ENCODE measurements around the gene PCP4L1.
"Not testable (repeated sequence)": the region's sequence is repeated elsewhere in the genome, so short reads cannot be mapped to it uniquely, and the experiment has no call there.

The PCP4L1 gene

GRCh38 chr1:161222175-161223019 lies 36.1 kb upstream of the PCP4L1 start:
- Histone ChIP-seq H3K27ac (ENCODE audit: low read length) (no peak overlapping the region), H3K9me3 (ENCODE audit: control insufficient read depth in 1 of 2, low read length in 2 of 2) (no peaks in the 10 kb centered on the region), H3K27me3 (ENCODE audit: low read depth, low read length) (no peaks in the 10 kb centered on the region), H3K4me3 (ENCODE audit: low read depth in 1 of 2, low read length in 2 of 2) (no peak overlapping the region), H3K36me3 (ENCODE audit: control insufficient read depth in 1 of 2, insufficient read depth in 2 of 2, low read length in 2 of 2) (no peaks in the 10 kb centered on the region), H3K4me1 (ENCODE audit: control insufficient read depth in 1 of 2, insufficient read depth in 2 of 2, low read length in 2 of 2) (peaks cover 16 to 18% of the 10 kb centered on the region in 2 donors)

GRCh38 chr1:161223805-161224694 lies 34.5 kb upstream of the PCP4L1 start:
- Histone ChIP-seq H3K4me1 (ENCODE audit: control insufficient read depth in 1 of 2, insufficient read depth in 2 of 2, low read length in 2 of 2) (peaks cover 16 to 25% of the 10 kb centered on the region in 2 donors), H3K36me3 (ENCODE audit: control insufficient read depth in 1 of 2, insufficient read depth in 2 of 2, low read length in 2 of 2) (peaks cover 8 to 10% of the 10 kb centered on the region in 2 donors), H3K9me3 (ENCODE audit: control insufficient read depth in 1 of 2, low read length in 2 of 2) (no peaks in the 10 kb centered on the region), H3K27ac (ENCODE audit: low read length) (no peak overlapping the region), H3K4me3 (ENCODE audit: low read depth in 1 of 2, low read length in 2 of 2) (no peak overlapping the region), H3K27me3 (ENCODE audit: low read depth, low read length) (no peaks in the 10 kb centered on the region)

- Histone ChIP-seq H3K4me1 (ENCODE audit: control insufficient read depth in 1 of 2, insufficient read depth in 2 of 2, low read length in 2 of 2) (peaks cover 16 to 25% of the 10 kb centered on the region in 2 donors), H3K36me3 (ENCODE audit: control insufficient read depth in 1 of 2, insufficient read depth in 2 of 2, low read length in 2 of 2) (peaks cover 15 to 17% of the 10 kb centered on the region in 2 donors)
- H3K27me3 ChIP-seq (ENCODE audit: low read depth, low read length); H3K4me3 ChIP-seq (ENCODE audit: low read depth in 1 of 2, low read length in 2 of 2); H3K27ac ChIP-seq (ENCODE audit: low read length); H3K9me3 ChIP-seq (ENCODE audit: control insufficient read depth in 1 of 2, low read length in 2 of 2): not testable (repeated sequence)
Measured at GRCh38 chr1:161224695-161225087, 33.9 kb upstream of the PCP4L1 start.

GRCh38 chr1:161225178-161225533 lies 33.4 kb upstream of the PCP4L1 start:
- no peaks in the 10 kb centered on the region for H3K27me3 ChIP-seq (ENCODE audit: low read depth, low read length)
- no peaks in the 10 kb centered on the region for H3K9me3 ChIP-seq (ENCODE audit: control insufficient read depth in 1 of 2, low read length in 2 of 2)
- peaks cover 16 to 25% of the 10 kb centered on the region in 2 donors for H3K4me1 ChIP-seq (ENCODE audit: control insufficient read depth in 1 of 2, insufficient read depth in 2 of 2, low read length in 2 of 2)
- H3K27ac ChIP-seq (ENCODE audit: low read length) = peak overlapping the region; percentile 73
- peaks cover 20% of the 10 kb centered on the region in 2 donors for H3K36me3 ChIP-seq (ENCODE audit: control insufficient read depth in 1 of 2, insufficient read depth in 2 of 2, low read length in 2 of 2)
- peak overlapping the region in 1 of 2 donors; percentile 18 for H3K4me3 ChIP-seq (ENCODE audit: low read depth in 1 of 2, low read length in 2 of 2)

- H3K4me3 ChIP-seq (ENCODE audit: low read depth in 1 of 2, low read length in 2 of 2) = peak within 1 kb of the TSS; percentile 75 to 94
- peak within 1 kb of the TSS; percentile 84 for H3K27ac ChIP-seq (ENCODE audit: low read length)
- no peaks in the 10 kb centered on the region for H3K27me3 ChIP-seq (ENCODE audit: low read depth, low read length)
- peaks cover 23 to 25% of the 10 kb centered on the region in 2 donors for H3K36me3 ChIP-seq (ENCODE audit: control insufficient read depth in 1 of 2, insufficient read depth in 2 of 2, low read length in 2 of 2)
- peaks cover 16 to 25% of the 10 kb centered on the region in 2 donors for H3K4me1 ChIP-seq (ENCODE audit: control insufficient read depth in 1 of 2, insufficient read depth in 2 of 2, low read length in 2 of 2)
- no peaks in the 10 kb centered on the region for H3K9me3 ChIP-seq (ENCODE audit: control insufficient read depth in 1 of 2, low read length in 2 of 2)
Measured at GRCh38 chr1:161225534-161226319, 32.8 kb upstream of the PCP4L1 start, which contains the start of gene TOMM40L. TOMM40L (plus strand) TSS chr1:161226060; CDS start chr1:161226490, 430 bp downstream.

GRCh38 chr1:161226320-161226711 lies 32.2 kb upstream of the PCP4L1 start:
- Histone ChIP-seq H3K36me3 (ENCODE audit: control insufficient read depth in 1 of 2, insufficient read depth in 2 of 2, low read length in 2 of 2) (peaks cover 23 to 27% of the 10 kb centered on the region in 2 donors), H3K9me3 (ENCODE audit: control insufficient read depth in 1 of 2, low read length in 2 of 2) (no peaks in the 10 kb centered on the region), H3K27ac (ENCODE audit: low read length) (peak overlapping the region; percentile 84), H3K4me3 (ENCODE audit: low read depth in 1 of 2, low read length in 2 of 2) (peak overlapping the region; percentile 75 to 94), H3K4me1 (ENCODE audit: control insufficient read depth in 1 of 2, insufficient read depth in 2 of 2, low read length in 2 of 2) (peaks cover 16 to 25% of the 10 kb centered on the region in 2 donors), H3K27me3 (ENCODE audit: low read depth, low read length) (no peaks in the 10 kb centered on the region)

- peaks cover 16 to 25% of the 10 kb centered on the region in 2 donors for H3K4me1 ChIP-seq (ENCODE audit: control insufficient read depth in 1 of 2, insufficient read depth in 2 of 2, low read length in 2 of 2)
- H3K27ac ChIP-seq (ENCODE audit: low read length) = peak overlapping the region; percentile 84
- no peaks in the 10 kb centered on the region for H3K27me3 ChIP-seq (ENCODE audit: low read depth, low read length)
- H3K9me3 ChIP-seq (ENCODE audit: control insufficient read depth in 1 of 2, low read length in 2 of 2) = no peaks in the 10 kb centered on the region
- peak overlapping the region; percentile 75 to 94 for H3K4me3 ChIP-seq (ENCODE audit: low read depth in 1 of 2, low read length in 2 of 2)
- H3K36me3 ChIP-seq (ENCODE audit: control insufficient read depth in 1 of 2, insufficient read depth in 2 of 2, low read length in 2 of 2) = peaks cover 23 to 27% of the 10 kb centered on the region in 2 donors
Measured at GRCh38 chr1:161226759-161227158, 31.8 kb upstream of the PCP4L1 start.

GRCh38 chr1:161227196-161227871 lies 31.2 kb upstream of the PCP4L1 start:
- Histone ChIP-seq H3K27me3 (ENCODE audit: low read depth, low read length) (no peaks in the 10 kb centered on the region), H3K4me3 (ENCODE audit: low read depth in 1 of 2, low read length in 2 of 2) (peak overlapping the region; percentile 75 to 94), H3K36me3 (ENCODE audit: control insufficient read depth in 1 of 2, insufficient read depth in 2 of 2, low read length in 2 of 2) (peaks cover 23 to 27% of the 10 kb centered on the region in 2 donors), H3K4me1 (ENCODE audit: control insufficient read depth in 1 of 2, insufficient read depth in 2 of 2, low read length in 2 of 2) (peaks cover 16 to 25% of the 10 kb centered on the region in 2 donors), H3K9me3 (ENCODE audit: control insufficient read depth in 1 of 2, low read length in 2 of 2) (no peaks in the 10 kb centered on the region), H3K27ac (ENCODE audit: low read length) (peak overlapping the region; percentile 84)

- peak overlapping the region; percentile 9 for H3K27ac ChIP-seq (ENCODE audit: low read length)
- H3K4me3 ChIP-seq (ENCODE audit: low read depth in 1 of 2, low read length in 2 of 2) = peak overlapping the region in 1 of 2 donors; percentile 75
- H3K9me3 ChIP-seq (ENCODE audit: control insufficient read depth in 1 of 2, low read length in 2 of 2) = no peaks in the 10 kb centered on the region
- peaks cover 23 to 27% of the 10 kb centered on the region in 2 donors for H3K36me3 ChIP-seq (ENCODE audit: control insufficient read depth in 1 of 2, insufficient read depth in 2 of 2, low read length in 2 of 2)
- peaks cover 16 to 25% of the 10 kb centered on the region in 2 donors for H3K4me1 ChIP-seq (ENCODE audit: control insufficient read depth in 1 of 2, insufficient read depth in 2 of 2, low read length in 2 of 2)
- H3K27me3 ChIP-seq (ENCODE audit: low read depth, low read length) = no peaks in the 10 kb centered on the region
Measured at GRCh38 chr1:161228032-161228431, 30.5 kb upstream of the PCP4L1 start.

GRCh38 chr1:161229896-161230295 lies 28.6 kb upstream of the PCP4L1 start:
- no peaks in the 10 kb centered on the region for H3K9me3 ChIP-seq (ENCODE audit: control insufficient read depth in 1 of 2, low read length in 2 of 2)
- H3K36me3 ChIP-seq (ENCODE audit: control insufficient read depth in 1 of 2, insufficient read depth in 2 of 2, low read length in 2 of 2) = peaks cover 23 to 27% of the 10 kb centered on the region in 2 donors
- H3K4me1 ChIP-seq (ENCODE audit: control insufficient read depth in 1 of 2, insufficient read depth in 2 of 2, low read length in 2 of 2) = peaks cover 16 to 25% of the 10 kb centered on the region in 2 donors
- no peak overlapping the region for H3K4me3 ChIP-seq (ENCODE audit: low read depth in 1 of 2, low read length in 2 of 2)
- H3K27me3 ChIP-seq (ENCODE audit: low read depth, low read length) = no peaks in the 10 kb centered on the region
- H3K27ac ChIP-seq (ENCODE audit: low read length) = no peak overlapping the region
